Sigmoid colon (tissue), 4 donors: ENCODE data around the gene RAB37.

Experiments used
- POLR2AphosphoS5 ChIP-seq, 4 donors: sonication (generic); formaldehyde crosslinking; IDR thresholded peaks; one replicate each; pipeline ENCODE4 v1.6.1; 2017; ENCODE audit warnings: antibody characterized with exemption in 4 of 4
- TF ChIP-seq, protein P1 (sequence below), 4 experiments: fragments of 450-650 bp in 3 of 4; fragments of 200-600 bp in 1 of 4; IDR thresholded peaks; one replicate each; pipeline ENCODE4 v1.5.1; 2016 to 2019; ENCODE audit warnings: antibody characterized with exemption in 4 of 4, mild to moderate bottlenecking in 3 of 4, moderate library complexity in 2 of 4

DNA sequence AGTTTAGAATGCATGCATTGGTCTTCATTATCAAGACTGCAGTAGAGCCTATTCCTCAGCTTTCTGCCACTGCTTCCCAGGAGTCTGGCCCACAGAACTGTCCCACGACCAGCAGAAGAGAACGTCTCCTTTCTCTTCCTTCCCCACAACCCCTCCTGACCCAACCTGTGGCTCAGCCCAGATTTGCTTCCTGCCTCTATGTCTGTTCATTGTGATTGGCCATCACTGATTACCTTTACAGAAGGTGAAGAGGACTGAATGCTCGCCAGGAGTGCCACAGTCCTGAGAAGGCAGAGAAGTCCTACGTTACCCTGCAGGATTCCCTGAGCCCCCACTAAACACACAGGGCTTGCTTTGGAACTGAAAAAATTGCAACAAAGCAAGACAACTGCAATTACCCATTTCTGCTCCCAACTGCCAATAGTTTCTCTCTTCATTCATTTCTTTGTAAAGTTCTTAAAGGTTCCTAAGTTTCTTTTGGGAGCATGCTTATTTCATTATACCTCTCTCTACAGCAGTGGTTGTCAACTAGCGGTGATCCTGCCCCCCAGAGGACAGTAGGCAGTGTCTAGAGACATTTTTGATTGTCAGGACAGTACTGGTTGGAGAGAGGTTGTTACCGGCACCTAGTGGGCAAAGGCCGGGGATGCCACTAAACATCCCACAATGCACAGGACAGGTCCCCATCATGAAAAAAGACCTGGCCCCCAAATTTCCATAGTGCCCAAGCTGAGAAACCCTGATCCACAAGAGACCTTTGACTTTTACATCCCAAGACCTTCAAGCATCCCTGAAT is 43.6 kb downstream of the RAB37 start:
- TF ChIP-seq, protein P1, sequence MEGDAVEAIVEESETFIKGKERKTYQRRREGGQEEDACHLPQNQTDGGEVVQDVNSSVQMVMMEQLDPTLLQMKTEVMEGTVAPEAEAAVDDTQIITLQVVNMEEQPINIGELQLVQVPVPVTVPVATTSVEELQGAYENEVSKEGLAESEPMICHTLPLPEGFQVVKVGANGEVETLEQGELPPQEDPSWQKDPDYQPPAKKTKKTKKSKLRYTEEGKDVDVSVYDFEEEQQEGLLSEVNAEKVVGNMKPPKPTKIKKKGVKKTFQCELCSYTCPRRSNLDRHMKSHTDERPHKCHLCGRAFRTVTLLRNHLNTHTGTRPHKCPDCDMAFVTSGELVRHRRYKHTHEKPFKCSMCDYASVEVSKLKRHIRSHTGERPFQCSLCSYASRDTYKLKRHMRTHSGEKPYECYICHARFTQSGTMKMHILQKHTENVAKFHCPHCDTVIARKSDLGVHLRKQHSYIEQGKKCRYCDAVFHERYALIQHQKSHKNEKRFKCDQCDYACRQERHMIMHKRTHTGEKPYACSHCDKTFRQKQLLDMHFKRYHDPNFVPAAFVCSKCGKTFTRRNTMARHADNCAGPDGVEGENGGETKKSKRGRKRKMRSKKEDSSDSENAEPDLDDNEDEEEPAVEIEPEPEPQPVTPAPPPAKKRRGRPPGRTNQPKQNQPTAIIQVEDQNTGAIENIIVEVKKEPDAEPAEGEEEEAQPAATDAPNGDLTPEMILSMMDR (IDR thresholded peaks at IDR 0.05) = no peak
- no peak for TF ChIP-seq POLR2AphosphoS5 (IDR thresholded peaks at IDR 0.05)
